ENCODE measurements around the gene GLOD4.

- TF ChIP-seq, protein P1, sequence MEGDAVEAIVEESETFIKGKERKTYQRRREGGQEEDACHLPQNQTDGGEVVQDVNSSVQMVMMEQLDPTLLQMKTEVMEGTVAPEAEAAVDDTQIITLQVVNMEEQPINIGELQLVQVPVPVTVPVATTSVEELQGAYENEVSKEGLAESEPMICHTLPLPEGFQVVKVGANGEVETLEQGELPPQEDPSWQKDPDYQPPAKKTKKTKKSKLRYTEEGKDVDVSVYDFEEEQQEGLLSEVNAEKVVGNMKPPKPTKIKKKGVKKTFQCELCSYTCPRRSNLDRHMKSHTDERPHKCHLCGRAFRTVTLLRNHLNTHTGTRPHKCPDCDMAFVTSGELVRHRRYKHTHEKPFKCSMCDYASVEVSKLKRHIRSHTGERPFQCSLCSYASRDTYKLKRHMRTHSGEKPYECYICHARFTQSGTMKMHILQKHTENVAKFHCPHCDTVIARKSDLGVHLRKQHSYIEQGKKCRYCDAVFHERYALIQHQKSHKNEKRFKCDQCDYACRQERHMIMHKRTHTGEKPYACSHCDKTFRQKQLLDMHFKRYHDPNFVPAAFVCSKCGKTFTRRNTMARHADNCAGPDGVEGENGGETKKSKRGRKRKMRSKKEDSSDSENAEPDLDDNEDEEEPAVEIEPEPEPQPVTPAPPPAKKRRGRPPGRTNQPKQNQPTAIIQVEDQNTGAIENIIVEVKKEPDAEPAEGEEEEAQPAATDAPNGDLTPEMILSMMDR (IDR thresholded peaks at IDR 0.05), result no peak
- no peak for TF ChIP-seq POLR2A (IDR thresholded peaks at IDR 0.05)
Measured at GRCh38 chr17:798246-798645, 16.2 kb upstream of the GLOD4 start.

All from sigmoid colon (tissue), 3 donors.